Neural cell (in vitro differentiated cells): ENCODE data around the gene RAB40C.

Source experiments
- RAD21 ChIP-seq: fragments of 450-650 bp; conservative IDR thresholded peaks from 2 replicates; pipeline ENCODE4 v1.6.1; 2014; ENCODE audit warnings: antibody characterized with exemption, mild to moderate bottlenecking, moderate library complexity
- SMC3 ChIP-seq: fragments of 450-650 bp; conservative IDR thresholded peaks from 2 replicates; pipeline ENCODE4 v1.6.1; 2014; ENCODE audit warnings: antibody characterized with exemption, mild to moderate bottlenecking, moderate library complexity; ENCODE audit not compliant: poor library complexity
- TF ChIP-seq, protein P1 (sequence below): fragments of 450-650 bp; IDR thresholded peaks from 2 replicates; pipeline ENCODE4 v1.5.1; 2014; ENCODE audit warnings: antibody characterized with exemption, mild to moderate bottlenecking, moderate library complexity; ENCODE audit not compliant: poor library complexity, severe bottlenecking
- TF ChIP-seq, protein P2 (sequence below): IDR thresholded peaks from 2 replicates; pipeline ENCODE4 v1.6.1; 2012; ENCODE audit warnings: borderline replicate concordance

DNA sequence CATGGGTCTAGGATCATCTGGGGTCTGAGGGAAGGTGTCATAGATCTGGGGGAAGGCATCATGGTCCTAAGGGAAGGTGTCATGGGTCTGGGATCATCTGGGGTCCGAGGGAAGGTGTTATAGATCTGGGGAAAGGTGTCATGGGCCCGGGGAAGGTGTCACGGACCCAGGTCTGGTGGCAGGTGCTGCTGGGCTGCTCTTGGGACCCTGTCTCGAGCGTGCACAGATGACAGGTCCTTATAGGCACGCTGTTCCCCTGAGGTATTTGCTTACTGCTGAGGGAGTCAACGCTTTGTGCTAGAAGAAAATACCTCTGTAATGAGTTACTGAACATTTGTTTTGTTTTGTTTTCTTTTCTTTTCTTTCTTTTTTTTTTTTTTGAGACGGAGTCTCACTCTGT lies 1.4 kb downstream of the RAB40C start:
- TF ChIP-seq, protein P1, sequence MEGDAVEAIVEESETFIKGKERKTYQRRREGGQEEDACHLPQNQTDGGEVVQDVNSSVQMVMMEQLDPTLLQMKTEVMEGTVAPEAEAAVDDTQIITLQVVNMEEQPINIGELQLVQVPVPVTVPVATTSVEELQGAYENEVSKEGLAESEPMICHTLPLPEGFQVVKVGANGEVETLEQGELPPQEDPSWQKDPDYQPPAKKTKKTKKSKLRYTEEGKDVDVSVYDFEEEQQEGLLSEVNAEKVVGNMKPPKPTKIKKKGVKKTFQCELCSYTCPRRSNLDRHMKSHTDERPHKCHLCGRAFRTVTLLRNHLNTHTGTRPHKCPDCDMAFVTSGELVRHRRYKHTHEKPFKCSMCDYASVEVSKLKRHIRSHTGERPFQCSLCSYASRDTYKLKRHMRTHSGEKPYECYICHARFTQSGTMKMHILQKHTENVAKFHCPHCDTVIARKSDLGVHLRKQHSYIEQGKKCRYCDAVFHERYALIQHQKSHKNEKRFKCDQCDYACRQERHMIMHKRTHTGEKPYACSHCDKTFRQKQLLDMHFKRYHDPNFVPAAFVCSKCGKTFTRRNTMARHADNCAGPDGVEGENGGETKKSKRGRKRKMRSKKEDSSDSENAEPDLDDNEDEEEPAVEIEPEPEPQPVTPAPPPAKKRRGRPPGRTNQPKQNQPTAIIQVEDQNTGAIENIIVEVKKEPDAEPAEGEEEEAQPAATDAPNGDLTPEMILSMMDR: no peak
- TF ChIP-seq RAD21 (no peak), SMC3 (no peak)
- TF ChIP-seq, protein P2, sequence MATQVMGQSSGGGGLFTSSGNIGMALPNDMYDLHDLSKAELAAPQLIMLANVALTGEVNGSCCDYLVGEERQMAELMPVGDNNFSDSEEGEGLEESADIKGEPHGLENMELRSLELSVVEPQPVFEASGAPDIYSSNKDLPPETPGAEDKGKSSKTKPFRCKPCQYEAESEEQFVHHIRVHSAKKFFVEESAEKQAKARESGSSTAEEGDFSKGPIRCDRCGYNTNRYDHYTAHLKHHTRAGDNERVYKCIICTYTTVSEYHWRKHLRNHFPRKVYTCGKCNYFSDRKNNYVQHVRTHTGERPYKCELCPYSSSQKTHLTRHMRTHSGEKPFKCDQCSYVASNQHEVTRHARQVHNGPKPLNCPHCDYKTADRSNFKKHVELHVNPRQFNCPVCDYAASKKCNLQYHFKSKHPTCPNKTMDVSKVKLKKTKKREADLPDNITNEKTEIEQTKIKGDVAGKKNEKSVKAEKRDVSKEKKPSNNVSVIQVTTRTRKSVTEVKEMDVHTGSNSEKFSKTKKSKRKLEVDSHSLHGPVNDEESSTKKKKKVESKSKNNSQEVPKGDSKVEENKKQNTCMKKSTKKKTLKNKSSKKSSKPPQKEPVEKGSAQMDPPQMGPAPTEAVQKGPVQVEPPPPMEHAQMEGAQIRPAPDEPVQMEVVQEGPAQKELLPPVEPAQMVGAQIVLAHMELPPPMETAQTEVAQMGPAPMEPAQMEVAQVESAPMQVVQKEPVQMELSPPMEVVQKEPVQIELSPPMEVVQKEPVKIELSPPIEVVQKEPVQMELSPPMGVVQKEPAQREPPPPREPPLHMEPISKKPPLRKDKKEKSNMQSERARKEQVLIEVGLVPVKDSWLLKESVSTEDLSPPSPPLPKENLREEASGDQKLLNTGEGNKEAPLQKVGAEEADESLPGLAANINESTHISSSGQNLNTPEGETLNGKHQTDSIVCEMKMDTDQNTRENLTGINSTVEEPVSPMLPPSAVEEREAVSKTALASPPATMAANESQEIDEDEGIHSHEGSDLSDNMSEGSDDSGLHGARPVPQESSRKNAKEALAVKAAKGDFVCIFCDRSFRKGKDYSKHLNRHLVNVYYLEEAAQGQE: no peak
